Raji (cell line): Measurements from ENCODE around the gene TNFRSF8.

Experiments
- POLR2A ChIP-seq: IDR thresholded peaks from 2 replicates; pipeline ENCODE4 v1.6.1; 2011; ENCODE audit warnings: low read depth, low read length, control low read depth; ENCODE audit not compliant: insufficient read depth

TNFRSF8 gene

DNA sequence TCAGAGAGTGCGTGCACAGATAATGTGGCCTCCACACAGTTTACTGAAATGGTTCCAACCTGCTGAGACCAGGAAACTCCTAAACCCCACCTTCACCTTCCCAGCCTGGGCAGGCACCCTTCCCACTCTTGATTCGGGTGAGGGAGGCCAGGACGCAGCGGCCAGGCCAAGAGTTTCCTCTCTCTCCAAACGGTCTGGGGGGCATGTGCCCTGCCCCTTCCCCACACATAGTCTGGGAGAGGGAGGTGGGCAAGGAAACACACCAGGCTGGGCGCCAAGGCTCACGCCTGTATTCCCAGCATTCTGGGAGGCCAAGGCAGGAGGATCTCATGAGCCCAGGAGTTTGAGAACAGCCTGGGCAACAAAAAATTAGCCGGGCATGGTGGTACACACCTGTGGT lies 9.6 kb downstream of the TNFRSF8 start:
- no peak for TF ChIP-seq POLR2A

DNA sequence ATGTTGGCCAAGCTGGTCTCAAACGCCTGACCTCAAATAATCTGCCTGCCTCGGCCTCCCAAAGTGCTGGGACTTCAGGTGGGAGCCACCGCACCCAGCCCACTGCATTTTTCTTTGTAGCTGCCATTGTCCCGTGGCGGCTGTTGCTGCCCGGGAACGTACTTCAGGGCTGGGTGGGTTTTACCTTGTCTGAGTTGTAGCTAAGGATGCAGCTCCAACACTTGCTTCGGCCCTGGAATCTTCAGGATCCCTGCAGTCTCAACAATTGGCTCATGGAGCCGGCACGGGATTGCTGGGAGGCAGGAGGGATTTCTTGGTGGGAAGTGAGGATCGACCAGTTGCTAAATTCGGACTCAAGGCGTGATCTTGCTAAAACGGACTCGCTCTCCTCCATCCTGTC lies 10.7 kb downstream of the TNFRSF8 start:
- TF ChIP-seq POLR2A: no peak

DNA sequence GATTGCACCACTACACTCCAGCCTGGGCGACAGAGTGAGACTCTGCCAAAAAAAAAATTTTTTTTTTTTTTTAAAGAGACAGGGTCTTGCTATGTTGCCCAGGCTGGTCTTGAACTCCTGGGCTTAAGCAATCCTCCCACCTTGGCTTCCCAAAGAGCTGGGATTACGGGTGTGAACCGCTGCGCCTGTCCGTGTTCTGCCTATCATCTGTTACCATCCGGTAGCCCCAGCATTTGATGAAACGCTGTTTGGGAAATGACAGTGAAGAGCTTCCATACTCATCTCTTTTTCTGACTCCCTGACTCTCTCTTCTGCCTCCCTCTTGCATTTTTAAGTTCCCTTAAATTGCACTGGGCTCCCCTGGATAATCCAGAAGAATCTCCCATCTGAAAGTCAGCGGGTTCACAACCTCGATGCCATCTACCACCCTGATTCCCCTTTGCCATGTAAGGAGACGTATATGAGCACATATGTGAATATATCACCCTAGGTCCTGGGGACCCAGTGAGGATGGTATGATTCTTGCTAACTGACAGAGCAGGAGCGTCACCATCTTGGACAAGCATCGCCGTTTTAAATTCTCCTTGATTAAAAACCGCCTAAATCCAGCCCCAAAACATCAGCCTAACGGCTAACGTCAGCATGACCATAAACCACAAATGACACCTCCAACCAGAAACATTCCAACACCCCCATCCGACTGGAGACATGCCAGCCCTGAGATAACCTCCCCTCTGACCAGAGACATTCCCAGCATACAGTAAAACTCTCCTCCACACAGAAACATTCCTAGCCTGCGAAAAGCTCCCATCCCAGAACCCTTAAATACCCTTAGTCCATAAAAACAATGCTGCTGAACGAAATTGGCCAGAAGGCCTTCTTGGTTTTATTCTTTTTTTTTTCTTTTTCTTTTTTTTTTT lies 12.4 kb downstream of the TNFRSF8 start:
- TF ChIP-seq POLR2A: no peak

DNA sequence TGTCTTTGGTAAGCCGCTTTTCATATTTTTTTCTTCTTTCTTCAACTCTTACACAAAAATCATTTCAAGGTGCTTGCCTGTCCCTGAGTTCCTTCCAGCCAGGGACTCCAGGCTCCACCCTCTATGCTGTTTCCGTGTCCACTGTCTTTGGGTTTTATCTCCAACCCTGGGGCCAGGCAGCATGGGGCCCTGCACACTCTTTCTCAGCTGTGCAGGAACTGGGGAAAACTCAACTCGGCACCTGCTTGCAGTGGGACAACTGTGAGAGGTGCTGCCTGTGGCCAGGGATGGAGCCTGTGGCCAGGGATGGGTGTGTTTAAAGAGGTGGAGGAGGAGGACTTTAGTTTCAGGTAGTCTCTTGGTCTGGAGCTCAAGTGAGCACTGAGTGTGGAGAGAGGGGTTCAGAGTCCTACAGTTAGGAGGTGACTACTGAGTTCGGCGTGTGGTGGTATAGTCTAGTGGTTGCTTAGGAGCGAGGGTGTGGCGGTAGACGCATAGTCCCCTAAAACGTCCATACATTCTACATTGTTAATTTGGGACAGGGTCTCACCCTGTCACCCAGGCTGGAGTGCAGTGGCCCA lies 13.4 kb downstream of the TNFRSF8 start:
- no peak for TF ChIP-seq POLR2A

DNA sequence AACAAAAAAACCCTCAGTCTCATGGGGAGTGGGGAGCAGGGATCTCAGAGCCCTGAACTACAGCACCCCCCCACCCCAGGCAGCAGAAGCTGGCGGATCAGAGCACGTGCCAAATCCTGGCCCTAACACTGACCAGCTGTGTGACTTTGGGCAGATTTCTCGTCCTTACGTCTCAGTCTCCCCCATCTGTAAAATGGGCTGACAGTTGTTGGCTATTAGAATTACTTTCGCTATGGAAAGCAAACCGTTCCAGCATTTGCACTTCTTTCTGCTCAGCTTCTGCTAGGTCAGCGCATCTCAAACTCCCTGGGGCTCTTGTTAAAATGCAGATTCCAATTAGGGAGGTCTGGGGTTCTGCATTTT lies 15.5 kb downstream of the TNFRSF8 start:
- no peak for TF ChIP-seq POLR2A

DNA sequence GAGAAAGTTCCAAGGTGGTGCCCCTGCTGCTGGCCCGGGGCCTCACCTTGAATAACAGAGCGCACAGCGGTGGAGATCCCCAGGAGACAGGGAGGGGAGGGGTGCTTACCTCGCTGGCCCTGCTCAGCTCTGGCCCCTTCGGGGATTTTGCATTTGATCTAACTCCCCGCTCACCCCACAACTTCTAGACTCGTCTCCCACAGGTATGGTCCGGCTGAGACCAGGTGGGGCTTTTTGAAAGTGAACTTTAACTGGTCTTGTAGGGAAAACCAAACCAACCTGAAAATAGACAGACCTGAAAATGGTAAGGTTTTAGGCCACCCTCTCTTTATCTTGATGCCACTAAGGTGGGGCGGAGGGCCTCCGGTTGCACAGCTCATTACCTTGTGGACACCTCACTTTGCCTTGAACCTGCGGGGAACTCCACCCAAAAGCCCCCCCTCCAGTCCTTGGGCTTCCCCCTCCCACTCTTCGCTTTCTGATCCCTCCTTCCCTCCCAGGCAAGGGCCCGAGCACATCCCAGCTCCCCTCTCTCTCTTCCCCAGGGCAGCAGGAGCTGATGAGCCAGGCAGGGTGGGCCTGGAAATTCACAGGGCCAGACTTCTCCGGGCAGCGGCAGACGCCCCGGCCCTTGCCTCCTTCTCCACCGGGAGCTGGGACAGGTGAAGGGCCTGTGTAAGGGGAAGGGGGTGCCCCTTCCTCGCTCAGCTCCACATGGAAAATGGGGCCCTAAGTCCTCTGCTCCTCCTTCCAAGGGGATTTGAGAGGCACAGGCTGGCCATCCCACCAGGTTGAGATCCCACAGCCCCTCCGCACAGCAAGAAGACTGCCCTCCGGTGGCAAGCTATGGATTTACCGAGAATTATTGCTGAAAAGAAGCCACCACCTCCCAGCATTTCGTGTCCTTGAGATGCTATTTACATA lies 16.1 kb downstream of the TNFRSF8 start:
- no peak for TF ChIP-seq POLR2A

DNA sequence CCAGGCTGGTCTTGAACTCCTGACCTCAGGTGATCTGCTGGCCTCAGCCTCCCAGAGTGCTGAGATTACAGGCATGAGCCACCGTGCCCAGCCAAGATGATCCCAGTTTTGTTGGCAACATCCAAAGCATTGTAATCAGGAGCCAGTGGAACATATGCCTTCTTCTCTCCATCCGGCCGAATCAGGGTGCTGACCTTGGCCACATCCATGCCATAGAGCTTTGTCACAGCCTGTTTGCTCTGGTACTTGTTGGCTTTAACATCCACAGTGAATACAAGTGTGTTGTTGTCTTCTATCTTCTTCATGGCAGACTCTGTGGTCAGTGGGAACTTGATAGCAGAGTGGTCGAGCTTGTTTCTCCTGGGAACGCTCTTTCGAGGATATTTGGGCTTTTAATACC lies 17.1 kb downstream of the TNFRSF8 start:
- no peak for TF ChIP-seq POLR2A

DNA sequence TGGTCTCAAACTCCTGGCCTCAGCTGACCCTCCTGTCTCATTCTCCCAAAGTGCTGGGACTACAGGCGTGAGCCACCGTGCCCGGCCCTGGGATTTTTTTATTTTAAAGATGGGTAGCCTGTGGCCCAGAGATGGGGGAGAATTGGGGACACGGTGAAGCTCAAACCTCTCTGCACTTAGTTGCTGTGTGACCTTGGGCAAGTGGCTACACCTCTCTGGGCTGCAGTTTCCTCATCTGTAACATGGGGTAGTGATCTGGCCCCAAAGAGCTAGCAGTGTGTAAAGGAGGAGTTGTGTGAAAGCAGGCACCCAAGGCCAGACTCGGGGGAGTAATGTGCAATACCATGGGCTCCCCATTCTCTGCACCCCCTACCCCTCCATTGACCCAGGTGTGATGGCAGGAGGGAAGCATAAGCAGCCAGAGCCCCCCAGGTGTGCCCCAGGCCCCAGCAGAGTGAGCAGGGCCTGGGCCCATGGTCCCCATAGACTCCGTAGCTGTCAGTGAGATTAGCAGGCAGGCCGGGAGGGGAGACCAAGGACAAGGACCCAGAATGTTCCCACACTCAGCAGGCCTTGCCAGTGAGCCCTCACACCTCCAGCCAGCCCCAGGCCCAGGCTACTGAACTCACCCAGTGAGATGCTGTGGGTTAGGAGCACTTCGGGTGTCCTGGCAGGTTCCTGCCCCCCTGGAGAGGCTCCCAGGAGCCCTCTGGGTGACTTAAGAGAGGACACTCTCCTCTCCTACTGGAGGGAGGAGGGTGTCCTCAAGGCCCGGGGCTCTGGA lies 17.9 kb downstream of the TNFRSF8 start:
- no peak for TF ChIP-seq POLR2A

DNA sequence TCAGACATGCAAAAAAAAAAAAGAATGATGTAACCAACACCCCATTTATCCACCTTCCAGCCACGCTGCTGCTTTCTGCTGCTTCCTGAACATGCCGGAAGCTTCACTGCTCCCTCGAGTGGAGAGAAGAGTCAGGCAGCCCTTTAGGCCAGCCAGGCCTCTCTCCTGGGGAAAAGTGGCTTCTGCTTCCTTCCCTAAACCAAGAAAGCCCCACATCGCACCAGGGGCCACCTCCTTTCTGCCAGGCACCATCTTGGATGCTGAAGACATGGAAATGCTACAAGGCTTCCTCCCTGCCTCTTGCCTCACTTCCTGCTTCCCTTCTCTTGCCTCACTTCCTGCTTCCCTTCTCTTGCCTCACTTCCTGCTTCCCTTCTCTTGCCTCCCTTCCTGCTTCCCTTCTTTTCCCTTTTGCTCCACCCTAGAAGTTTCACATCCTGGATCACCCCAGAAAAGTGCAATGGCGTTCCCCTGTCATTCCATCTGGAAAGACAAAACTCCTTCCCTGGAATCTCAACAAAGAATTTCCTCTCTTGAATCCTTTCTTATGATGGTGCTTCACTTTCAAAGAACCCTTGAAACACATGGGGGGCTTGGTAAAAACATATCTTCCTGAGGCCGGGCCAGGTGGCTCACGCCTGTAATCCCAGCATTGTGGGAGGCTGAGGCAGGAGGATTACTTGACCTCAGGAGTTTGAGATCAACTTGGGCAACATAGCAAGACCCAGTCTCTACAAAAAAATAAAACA lies 18.7 kb downstream of the TNFRSF8 start:
- TF ChIP-seq POLR2A: no peak

DNA sequence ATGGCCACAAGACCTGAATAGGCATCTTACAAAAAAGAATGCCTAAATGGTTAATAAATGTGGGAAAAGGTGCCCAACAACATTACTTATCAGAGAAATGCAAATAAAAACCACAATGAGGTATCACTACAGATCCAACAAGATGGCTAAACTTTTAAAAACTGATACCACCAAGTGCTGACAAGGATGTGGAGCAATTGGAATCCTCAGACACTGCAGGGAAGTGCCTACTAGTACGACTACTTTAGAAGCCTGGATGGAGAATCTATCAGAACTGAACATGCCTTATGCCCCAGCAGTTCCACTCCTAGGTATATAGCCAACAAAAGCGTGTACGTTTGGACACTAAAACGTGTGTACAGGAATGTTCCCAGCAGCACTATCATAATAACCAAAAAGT lies 19.9 kb downstream of the TNFRSF8 start:
- no peak for TF ChIP-seq POLR2A

DNA sequence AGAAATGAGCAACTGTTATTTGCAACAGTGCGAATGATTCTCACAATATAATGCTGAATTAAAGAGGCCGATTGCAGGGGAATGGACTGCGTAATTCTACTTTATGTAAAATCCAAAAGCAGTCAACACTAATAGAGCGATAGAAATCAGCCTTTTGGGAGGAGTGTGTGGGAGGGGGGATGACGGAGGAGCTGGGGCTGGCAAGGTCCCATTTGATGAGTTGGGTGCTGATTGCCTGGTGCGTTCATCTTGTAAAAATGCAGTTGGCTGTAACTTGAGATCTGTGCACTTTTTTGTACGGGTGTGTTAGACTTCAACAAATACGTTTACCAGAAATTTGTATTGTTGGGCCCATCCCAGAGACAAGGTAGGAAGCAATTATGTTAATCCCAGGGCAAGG lies 20.7 kb downstream of the TNFRSF8 start:
- TF ChIP-seq POLR2A: no peak

DNA sequence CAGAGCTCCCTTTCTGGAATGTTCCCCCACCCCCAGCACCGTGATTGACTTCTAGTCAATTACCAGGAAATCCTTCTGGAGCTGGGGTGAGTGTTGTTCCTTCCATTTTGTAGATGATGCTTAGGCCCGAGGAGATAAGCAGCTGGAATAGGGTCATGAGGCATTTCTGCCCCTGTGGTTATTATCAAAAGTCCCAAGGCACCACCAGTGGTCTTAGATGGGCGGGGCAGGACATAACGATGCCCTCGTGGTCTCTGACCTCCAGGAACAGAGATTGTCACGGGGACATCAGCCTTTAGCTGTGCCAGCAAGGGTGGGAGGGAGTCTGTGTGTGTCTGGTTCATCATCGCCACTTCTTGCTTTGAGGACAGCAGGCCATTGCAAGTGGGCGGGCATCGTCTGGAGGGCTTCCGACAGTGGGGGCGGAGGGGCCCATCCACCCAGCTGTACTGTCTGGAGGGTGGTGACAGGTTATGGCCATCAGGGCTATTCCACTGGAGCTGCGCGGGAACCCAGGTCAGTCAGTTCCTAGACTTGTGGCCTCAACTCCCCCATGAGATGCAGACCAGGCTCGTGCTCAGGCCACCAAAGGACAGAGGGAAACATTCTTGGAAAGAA lies 22.6 kb downstream of the TNFRSF8 start:
- TF ChIP-seq POLR2A: no peak

DNA sequence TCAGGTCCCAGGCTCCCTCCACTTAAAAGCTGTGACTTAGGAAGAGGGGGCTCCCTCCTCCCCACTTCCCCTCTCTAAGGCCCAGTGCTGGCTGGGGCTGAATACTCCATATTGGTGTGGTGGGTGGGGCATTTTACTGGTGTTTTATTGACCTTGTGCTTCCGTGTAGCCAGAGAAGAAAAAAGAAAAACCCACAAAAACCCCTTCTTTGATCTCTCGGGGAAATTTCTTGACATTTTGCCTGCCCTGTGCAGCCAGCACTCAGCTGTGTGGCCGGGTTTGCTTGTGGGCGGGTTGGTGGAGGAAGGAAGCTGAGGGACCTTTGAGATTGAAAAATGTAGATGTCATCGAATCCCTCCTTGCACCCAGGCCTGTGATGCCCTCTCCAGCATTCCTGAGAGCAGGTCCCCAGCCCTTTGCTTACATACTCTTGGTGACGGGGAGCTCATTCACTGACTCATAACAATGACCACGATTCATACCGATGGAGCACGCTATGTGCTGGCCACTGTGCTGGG lies 24.8 kb downstream of the TNFRSF8 start:
- TF ChIP-seq POLR2A: no peak
